A549 (cell line): ENCODE data around the gene TCF25.

Source experiments
- CEBPB ChIP-seq, 2 experiments: fragments of >200 bp in 1 of 2; sonication (Bioruptor Twin) in 1 of 2; formaldehyde crosslinking in 1 of 2; IDR thresholded peaks; 2 replicates each; pipeline ENCODE4 v1.6.1; 2012 to 2016
- CTCF ChIP-seq: fragments of >200 bp; sonication (Bioruptor Twin); formaldehyde crosslinking; IDR thresholded peaks from 3 replicates; pipeline ENCODE4 v1.5.1; 2016
- EP300 ChIP-seq, 2 experiments: fragments of >200 bp; sonication (Bioruptor Twin); formaldehyde crosslinking; IDR thresholded peaks; 2 replicates in 1 of 2; 3 replicates in 1 of 2; pipeline ENCODE4 v1.6.1; 2016 to 2017
- MYC ChIP-seq: IDR thresholded peaks from 2 replicates; pipeline ENCODE4 v1.6.1; 2012; ENCODE audit warnings: mild to moderate bottlenecking, inconsistent platforms, low read length, improper control_type of control experiment, borderline replicate concordance
- PBX3 ChIP-seq: IDR thresholded peaks from 2 replicates; pipeline ENCODE4 v1.6.1; 2012
- POLR2A ChIP-seq: IDR thresholded peaks from 2 replicates; pipeline ENCODE4 v1.6.1; 2012; ENCODE audit warnings: mild to moderate bottlenecking, low read length

GRCh38 chr16:89887243-89887642, 13.9 kb downstream of the TCF25 start:
- TF ChIP-seq CEBPB (IDR thresholded peaks at IDR 0.05): no peak
- no peak for TF ChIP-seq PBX3
- no peak for TF ChIP-seq EP300 (IDR thresholded peaks at IDR 0.05)
- no peak for TF ChIP-seq CTCF
- no peak for TF ChIP-seq POLR2A
- TF ChIP-seq MYC: no peak
